GM21381 (cell line): ENCODE measurements around the gene ASCC1.

Experiments
- ATAC-seq: cut with Tn5 transposase; IDR thresholded peaks from one replicate; pipeline ENCODE4 v1.9.1; 2021; ENCODE audit warnings: mild to moderate bottlenecking, moderate library complexity; ENCODE audit not compliant: unreplicated experiment

Gene ASCC1

DNA sequence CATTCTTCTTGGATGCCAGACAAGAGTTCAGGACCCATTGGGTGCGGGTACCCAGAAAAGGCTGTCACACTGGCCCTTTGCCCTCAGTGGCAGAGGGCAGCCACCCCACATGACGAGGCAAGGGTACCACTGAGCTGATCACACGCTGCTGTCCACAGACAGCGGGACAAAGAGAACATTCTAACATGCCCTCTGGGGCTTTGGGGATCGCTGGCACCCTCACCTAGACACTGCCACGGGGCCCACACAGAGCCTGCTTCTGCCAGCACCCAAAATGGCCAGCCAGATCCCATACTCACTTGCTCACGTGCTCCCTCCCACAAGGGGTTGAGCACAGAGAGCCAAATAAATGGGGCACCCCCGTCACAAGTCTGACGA lies 111.0 kb downstream of the ASCC1 start:
- no peak for ATAC-seq

DNA sequence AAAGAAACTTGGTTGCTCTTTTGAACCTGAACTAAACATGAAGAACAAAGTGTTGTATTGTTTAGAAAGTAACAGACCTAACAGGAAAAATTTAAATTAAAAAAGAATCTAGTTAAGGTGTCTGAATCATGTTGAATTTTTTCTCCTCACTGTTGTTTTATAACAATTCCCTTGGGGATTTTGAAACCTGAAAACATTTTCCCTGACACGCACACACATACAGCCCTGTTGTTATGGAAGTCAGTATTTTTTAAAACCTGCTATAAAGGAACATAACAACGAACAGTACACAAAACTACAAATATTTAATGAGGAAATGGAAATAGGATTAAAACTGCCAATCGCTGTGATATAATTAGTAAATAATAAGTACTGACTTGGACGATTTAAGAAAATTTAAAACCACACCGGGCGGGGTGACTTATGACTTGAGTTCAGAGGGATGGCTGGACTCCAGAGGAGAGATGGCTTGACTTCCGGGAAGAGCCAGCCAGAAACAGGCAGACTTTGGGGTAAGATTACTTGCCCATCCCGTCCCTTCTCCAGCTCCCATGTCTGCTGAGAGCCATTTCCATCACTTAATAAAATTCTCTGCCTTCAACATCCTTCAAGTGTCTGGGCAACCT lies 111.5 kb downstream of the ASCC1 start:
- no peak for ATAC-seq

DNA sequence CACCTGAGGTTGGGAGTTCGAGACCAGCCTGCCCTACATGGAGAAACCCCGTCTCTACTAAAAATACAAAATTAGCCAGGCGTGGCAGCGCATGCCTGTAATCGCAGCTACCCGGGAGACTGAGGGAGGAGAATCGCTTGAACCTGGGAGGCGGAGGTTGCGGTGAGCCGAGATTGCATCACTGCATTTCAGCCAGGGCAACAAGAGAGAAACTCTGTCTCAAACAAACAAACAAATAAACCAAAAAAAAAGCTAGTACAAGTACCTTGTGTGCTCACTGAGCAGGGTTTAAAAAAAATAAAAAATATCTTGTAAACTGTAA lies 116.5 kb downstream of the ASCC1 start:
- ATAC-seq: no peak

DNA sequence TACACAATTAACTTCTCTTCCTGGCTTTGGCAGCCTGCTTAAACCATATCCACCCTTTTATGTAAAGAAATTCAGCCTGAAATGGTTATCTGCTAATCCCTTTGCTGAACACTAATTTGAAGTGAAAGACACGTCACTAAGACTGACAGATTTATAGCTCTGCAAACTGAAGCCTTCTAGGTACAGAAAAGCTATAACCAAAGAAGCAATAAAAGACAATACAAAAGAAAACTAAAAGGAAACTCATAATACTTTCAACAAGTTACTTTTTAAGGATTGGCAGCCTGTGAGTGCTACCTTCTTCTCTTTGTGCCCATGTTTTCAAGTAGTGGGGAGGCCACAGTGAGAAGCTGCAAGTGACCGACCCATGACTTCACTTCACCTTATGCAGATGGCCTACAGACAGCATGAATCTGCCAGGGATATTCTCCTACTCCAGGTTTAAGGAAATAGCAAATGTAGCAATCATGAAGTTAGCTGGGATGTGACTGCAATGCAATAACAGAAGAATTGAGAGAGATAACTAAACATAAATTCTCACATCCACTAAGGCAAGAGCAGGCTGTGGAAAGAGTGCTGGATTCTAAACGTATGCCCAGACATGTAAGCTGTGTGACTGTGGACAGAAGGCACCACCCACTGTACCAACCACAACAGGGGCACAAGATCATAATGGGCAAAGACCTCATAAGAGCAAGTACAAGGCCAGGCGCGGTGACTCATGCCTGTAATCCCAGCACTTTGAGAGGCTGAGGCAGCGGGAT lies 117.1 kb downstream of the ASCC1 start:
- no peak for ATAC-seq

DNA sequence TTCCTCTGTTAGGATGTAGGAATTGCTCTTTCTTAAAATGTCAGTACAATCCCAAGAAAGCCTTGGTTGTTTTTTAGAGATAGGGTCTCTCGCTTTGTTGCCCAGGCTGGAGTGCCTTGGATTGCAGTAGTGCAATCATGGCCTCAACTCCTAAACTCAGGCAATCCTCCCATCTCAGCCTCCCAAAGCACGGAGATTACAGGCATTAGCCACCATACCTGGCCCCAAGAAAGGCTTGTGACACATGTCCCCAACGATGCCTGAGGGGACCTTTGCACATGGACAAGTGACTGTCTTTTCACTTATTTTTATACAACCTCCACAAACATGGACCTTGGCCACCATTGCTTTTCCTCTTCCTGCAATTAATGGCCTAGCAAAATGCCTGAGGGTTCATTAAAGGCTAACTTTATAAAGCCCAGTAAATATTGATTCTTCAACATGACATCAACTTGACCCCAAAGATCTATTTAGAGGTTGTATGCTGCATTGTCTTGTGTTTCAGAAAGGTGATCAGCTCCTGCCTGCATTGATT lies 117.7 kb downstream of the ASCC1 start:
- ATAC-seq: no peak

DNA sequence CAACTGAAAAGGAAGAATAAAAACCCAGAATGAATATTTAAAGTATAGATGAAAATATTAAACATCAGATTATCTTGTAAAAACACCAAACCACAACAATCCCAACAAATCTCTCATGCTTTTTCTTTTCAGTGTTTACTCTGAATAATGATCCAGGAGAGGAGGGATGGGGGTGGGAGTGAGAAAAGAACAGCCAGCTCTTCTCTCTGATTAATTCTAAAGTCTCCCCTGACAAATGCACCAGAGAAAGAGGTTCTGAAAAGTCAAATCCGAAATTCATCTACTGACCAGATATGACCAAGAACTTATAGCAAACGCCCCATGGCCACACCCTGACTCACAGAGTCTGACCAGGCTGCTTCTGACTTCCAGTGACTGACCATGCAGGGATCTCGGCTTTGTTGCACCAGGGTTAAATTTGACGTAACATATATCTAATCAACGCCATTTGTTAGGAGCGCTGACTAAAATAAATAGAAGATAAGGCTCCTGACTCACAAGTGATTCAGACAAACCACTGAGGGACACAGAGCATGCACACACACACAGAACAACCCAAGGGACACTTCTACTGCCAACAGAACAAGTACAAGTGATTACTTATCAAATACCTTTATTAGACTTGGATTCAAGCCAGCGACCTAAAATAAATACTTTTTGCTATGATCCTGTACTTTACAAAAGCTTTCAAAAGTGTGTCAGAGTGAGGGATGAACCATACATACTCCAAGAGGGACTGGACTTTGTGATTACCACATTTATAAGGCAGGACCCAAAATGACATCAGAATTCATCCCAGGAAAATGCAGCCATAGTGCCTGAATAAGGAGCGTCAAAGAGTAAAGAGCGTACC lies 118.4 kb downstream of the ASCC1 start:
- no peak for ATAC-seq

DNA sequence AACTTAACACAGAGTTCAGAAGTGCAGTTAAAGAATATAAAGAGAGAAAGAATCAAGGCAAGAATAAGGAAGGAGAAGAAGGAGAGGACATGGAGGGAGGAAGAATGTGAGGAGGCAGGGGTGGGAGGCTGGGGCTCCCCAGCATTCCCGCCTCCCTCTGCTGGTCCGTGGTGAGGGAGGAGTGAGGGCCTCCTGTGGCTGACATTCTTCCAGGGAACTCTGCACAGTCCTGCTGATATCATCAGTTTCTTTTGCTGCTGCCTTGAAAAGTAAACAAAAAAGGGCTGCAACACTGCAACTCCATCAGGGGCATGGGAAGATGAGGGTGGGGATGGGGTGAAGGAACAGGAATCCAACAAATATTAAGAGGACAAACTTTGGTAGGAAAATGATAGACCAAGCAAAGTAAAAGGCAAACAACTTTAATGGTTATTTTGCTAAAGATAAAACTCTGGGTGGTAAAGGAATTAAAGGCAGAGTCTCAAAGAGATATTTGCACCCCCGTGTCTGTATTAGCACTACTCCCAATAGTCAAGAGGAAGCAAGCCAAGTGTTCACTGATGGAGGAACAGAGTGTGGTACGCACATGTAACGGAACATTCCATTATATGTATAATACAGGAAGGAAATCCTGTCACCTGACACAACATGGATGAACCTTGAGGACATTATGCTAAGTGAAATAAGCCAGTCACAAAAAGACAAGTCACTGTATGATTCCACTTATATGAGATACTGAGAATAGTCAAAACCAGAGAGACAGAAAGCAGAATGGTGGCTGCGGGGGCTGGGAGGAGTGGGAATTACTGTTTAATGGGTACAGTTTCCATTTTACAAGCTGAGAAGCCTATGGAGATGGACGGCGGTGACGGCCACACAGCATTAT lies 119.7 kb downstream of the ASCC1 start:
- ATAC-seq: no peak

DNA sequence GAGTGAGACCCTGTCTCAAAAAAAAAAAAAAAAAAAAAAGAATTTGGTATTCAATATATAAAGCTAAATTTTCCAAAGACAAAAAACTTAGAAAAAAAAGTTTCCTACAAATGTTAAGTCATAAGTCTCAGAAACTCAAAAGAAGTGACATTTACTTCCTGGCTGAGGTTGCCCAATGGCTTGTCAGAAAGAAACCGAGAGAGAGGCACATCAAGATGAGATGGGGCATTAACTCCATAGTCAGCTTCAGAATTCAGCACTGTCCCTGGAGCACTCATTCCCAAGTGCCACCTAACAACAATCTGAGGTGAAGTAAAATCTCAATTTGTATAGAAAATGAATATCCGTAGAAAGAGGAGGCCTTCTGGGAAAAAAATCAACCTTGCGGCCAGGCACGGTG lies 120.9 kb downstream of the ASCC1 start:
- no peak for ATAC-seq

DNA sequence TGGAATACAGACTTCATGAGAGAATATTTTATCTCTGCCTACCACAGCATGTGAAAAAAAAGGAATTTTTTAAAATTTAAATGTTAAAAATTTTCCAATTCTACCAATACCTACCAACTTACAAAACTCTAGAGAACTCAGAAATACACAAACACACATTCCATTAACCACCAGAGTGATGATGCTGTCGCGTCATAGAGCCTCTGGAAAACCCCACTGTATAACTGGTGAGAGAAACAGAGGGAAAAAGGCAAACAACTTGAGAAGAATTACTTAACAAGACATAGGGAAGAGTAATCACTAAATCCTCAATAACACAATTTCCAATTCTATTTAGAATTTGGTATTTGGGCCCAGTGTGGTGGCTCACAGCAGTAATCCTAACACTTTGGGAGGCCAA lies 121.5 kb downstream of the ASCC1 start:
- no peak for ATAC-seq

DNA sequence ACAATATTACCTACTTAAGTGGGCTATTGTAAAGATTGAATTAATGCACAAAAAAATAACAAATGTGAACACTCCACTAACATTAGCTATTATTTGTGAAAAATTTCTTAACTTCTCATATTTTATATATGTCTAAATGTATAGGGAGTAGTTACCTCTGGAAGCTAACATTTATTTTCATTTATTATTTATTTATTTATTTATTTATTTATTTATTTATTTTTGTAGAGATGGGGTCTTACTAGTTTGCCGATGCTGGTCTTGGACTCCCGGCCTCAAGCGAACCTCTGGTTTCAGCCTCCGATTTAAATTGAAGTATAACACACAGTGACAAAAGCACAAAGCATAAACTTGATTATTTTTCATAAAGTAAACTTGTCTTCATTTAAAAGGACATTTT lies 122.6 kb downstream of the ASCC1 start:
- no peak for ATAC-seq

DNA sequence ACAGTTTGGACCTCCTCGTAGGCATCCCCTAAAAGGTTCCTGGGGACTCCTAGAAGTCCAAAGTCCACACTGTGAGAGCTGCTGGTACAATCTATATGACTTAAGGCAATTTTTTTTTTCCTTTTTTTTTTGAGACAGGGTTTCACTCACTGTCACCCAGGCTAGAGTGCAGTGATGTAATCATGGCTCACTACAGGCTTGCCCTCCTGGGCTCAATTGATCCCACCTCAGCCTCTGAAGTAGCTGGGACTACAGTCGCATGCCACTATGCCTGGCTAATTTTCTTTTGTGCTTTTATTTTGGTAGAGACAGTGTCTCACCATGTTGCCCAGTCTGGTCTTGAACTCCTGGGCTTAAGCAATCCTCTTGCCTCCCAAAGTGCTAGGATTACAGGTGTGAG lies 123.1 kb downstream of the ASCC1 start:
- no peak for ATAC-seq

DNA sequence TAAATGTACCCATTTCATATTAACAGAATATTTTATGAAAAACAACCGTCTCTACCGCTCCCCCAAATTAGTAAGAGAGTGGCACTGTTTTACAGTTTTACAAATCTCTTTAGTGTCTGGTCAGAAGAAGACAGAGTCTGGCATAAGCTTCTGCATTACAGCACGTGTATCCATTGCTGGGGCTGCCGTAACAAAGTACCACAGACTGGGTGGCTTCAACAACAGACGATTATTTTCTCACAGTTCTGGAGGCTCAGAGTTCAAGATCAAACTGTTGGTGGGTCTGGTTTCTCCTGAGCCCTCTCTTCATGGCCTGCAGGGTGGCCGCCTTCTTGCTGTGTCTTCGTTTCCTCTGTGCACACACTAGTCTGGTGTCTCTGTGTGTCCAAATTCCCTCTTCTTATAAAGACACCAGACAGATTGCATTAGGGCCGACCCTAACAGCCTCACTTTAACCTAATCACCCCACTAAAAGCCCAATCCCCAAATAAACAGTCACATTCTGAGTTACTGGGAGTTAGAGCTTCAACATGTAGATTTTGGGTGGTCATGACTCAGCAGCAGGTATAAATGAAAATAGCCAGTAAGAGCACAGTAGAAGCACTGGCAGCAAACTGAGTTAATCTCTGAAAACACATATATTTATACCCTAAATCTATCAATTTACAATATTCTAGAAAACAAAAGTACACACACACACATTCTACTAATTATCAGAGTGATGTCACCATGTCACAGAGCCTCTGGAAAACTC lies 123.7 kb downstream of the ASCC1 start:
- ATAC-seq: no peak

DNA sequence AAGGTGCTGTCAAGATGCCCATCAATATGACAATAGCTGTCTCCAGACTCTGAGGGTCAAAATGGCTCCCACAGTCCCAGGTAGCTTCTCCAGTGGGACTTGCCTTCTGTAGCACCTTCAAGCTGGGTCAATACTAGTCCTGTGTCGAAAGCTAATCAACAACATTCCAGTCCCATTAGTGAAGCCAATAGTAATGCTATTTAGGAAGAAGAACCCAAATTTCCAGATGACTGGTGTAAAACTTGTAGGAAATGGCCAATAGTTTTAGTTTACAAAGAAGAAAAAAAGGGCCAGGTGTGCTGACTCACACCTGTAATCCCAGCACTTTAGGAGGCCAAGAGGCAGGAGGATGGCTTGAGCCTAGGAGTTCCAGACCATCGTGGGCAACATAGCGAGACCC lies 125.8 kb downstream of the ASCC1 start:
- no peak for ATAC-seq

DNA sequence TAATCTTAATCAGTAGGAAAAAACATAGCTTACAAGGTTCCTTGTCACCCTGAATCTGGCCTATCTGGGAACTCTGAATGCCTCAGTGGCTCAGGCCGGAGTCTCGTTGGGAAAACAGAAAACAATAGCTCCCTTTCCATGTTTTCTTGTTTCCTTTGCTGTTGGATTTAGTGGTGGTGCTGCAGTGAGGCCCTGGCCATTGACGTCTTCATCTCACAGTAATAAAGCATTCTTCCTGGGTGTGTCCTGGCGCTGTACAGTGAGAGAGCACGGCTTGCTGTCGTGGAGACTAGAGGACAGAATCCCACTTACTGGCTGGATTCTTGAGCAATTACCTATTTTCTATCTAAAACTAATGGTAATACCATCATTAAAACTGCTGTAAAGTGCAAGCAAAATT lies 126.5 kb downstream of the ASCC1 start:
- no peak for ATAC-seq

DNA sequence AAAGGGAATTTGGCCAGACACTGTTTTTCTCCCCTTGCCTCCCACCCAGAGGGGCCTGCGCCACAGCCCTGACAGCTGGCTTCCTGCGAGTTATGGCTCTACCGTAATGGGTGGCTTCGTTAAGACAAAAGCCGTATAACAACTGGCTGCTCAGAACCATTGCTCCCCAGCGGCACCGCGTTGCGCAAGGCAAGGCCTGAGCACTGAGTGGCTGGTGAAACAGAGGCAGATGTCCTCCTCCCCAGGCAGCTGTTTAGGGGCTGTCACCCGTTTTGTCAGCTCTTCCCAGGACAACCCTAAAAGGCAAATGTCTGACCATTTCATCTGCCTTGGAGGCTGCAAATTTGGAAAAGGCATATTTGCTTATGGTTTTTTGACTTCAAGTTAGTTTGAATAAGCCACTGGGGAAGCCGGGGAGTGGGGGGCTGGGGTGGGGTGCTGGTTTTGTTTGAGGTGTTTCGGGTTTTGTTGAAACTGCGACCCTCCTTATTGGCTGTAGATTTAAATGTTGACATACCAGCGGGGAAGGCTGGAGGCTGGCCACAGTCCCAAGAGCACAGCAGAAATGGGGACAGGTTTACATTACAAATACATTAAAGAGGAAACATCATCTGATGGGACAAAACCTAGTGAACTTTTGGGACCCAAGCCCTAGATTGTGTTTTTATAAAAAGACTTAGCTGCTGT lies 127.0 kb downstream of the ASCC1 start:
- ATAC-seq: no peak

DNA sequence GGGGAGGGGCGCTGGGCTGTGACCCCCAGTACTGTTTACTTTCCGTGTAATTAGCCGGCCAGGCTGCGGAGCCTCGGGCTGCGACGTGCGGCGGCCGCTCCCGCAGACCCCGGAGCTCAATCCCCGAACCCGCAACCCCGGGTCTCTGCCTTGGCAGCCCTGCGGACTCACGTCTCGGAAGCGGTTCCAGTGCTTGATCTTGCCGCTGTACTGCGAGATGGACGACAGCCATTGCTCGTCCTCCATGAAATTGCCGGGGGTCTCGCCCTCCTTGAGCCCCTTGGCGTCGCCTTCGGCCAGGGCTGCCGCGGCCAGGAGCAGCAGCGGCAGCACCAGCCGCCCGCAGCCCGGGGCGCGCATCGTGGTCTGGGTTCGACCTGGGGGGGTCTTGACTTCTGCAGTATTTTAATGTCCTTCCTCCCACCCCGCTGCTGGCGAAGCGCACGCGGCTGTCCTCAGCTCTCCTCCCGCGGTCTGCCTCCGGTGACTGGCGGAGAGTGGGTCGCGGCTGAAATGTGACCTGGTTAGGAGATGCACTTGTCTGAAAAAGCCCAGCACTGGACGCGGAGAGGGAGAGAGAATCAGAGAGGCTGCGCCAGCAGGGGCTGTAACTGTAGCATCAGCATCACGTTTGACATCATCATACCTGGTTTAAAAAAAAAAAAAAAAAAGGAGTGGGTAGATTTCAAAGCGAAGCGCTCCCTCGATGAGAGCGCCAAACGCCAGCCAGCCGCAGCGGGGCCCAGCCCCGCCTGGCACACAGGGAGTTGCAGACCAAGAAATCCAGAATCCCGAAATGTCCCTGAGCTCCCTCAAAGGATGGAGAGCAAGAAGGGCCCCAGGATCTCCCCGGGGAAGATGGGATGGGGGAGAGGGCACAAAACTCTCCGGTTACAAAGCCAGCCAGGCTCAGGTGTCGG lies 127.8 kb downstream of the ASCC1 start, which contains the start of gene SPOCK2:
Gene SPOCK2 (minus strand): TSS at position 583 of the 920 bp plus-strand sequence. CDS start 223 bp downstream, at position 360.
- ATAC-seq: no peak

DNA sequence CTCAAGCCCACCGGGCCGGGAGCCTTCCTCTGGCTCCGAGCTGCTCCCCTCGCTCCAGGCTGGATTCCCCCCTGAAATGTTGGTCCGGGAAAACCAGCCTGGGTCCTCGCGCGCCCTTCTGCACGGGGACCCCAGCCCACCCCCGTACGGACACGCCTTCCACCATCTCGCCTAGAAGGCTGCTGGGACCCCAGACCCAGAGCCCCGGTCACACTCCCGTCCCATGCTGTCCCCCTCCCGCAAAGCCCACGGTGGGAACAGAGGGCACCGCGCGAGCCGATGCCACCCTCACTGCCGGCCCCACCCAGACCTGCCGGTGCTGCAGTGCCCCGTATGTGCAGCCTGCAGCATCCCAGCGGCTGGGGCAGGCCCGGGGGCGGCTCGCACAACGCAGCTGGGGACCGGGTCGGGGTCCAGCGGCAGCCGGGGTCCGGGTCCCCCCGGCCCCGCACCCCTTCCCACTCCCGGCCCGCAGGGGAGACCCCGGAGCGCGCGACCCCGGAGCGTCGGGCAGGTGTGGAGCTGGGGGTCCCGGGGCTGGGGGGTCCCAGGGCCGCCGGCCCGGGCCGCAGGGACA lies 128.6 kb downstream of the ASCC1 start:
- ATAC-seq: no peak
